HG03354 (cell line): ENCODE results near the gene ACCSL.

Experiments used
- ATAC-seq: cut with Tn5 transposase; IDR thresholded peaks from one replicate; pipeline ENCODE4 v1.9.1; 2021; ENCODE audit warnings: mild to moderate bottlenecking; ENCODE audit not compliant: unreplicated experiment, poor library complexity, severe bottlenecking

ACCSL gene

DNA sequence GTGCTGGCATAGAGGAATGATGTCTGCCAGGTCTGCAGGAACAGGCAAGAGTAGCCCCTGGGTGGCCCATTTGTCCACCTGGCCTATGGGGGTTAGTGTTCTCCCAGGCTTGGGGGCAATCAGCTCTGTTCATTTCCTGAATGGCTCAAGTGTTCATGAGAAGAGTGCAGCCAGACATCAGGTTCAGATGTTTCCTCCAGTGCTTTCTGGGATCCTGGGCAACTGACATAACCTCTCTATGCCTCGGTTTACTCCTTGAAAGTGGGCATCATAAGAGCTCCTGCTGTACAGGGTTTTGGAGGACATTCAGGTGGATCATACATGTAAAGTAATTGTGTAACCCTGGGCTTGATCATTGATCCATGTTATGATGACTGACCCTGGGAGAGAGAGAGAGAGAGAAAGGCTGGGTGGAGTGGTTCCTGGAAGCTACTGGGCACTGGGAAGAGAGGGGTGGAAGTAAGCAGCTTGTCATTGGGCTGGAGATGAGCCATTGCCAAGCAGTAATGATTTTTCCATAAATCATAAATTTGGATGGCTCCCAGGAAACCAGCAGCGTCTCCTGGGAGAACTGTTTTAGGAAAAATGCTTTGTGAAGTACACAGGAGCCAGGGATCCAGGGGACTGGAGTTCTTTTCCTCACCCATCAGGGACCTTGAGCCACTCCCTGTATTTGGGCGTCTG lies 30.2 kb upstream of the ACCSL start:
- ATAC-seq = no peak

DNA sequence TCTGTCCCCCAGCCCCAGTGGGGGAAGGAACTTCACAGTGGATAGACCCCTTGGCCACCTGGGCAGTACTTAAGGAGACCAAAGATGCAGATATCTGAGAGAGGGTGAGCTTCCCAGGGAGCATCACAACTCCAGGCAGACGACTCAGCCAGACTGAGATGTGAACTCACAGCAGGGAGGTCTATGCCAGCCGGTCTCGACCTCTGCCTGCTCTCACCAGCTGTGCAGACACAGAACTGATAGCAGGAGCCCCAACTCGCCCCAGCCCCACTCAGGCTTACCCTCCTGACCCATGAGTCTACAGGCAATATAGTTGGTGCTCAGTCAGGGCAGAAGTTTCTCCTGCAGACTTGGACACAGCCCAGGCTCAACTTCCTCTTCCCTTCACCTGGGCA lies 29.7 kb upstream of the ACCSL start:
- ATAC-seq = no peak

DNA sequence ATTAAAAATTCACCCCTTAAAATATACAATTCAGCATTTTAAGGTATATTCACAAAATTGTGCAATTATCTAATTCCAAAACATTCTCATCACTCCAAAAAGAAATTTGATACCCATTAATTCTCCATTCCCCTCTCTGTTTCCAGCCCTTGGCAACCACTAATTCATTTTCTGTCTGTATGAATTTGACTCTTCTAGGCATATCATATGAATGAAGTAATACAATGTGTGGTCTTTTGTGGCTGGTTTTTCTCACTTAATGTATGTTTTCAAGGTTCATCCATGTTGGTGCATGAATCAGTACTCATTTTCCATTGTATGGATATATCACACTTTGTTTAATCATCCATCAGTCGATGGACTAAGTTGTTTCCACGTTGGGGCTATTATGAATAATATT lies 29.0 kb upstream of the ACCSL start:
- no peak for ATAC-seq

DNA sequence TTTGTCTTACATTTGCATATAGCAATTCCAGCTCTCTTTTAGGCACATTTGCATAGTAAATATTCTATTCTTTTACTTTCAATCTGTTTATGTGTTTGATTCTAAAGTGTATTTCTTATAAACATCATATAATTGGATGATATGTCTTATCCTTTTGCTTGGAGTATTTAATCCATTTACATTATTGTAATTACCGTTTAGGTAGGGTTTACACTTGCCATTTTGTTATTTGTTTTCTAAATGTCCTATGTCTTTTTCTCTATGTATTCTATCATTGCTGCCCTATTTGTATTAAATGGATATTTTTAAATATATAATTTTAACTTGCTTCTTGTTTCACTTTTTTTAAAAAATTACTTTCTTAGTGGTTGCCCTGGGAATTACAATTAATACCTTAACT lies 22.8 kb upstream of the ACCSL start:
- ATAC-seq = no peak

DNA sequence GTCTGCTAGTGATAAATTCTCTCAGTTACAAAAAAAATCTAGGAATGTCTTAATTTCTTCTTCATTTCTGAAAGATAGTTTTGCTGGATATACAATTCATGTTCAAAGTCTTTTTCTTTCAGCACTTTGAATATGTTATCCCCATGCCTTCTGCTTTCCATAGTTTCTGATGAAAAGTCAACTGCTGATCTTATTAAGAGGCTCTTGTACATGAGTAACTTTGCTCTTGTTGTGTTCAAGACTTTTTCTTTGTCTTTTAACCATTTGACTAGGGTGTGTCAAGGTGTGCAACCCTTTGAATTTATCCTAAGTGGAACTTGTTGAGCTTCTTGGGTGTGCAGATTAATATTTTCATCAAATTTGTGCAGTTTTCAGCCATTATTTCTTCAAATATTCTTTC lies 22.1 kb upstream of the ACCSL start:
- no peak for ATAC-seq

DNA sequence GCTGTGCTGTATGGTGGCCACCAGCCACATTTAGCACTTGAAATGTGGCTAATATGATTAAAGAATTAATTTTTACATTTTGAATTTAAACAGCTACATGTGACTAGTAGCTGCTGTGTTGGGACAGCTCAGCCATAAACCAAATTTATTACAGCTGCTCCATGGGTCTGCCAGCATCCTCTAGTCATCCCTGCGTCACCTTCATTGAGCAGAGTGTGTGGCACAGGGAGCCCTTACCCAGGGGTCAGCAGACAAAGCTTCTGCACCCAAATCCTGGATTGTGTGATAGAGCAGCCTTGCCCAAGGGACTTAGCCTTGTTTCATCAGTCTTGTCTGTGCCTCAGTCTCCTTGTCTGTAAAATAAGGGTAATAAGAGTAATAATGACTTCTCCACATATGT lies 19.4 kb upstream of the ACCSL start:
- no peak for ATAC-seq

- no peak for ATAC-seq
Measured at GRCh38 chr11:44028816-44029506, 18.8 kb upstream of the ACCSL start.

- ATAC-seq = no peak
Measured at GRCh38 chr11:44029507-44029845, 18.3 kb upstream of the ACCSL start.

DNA sequence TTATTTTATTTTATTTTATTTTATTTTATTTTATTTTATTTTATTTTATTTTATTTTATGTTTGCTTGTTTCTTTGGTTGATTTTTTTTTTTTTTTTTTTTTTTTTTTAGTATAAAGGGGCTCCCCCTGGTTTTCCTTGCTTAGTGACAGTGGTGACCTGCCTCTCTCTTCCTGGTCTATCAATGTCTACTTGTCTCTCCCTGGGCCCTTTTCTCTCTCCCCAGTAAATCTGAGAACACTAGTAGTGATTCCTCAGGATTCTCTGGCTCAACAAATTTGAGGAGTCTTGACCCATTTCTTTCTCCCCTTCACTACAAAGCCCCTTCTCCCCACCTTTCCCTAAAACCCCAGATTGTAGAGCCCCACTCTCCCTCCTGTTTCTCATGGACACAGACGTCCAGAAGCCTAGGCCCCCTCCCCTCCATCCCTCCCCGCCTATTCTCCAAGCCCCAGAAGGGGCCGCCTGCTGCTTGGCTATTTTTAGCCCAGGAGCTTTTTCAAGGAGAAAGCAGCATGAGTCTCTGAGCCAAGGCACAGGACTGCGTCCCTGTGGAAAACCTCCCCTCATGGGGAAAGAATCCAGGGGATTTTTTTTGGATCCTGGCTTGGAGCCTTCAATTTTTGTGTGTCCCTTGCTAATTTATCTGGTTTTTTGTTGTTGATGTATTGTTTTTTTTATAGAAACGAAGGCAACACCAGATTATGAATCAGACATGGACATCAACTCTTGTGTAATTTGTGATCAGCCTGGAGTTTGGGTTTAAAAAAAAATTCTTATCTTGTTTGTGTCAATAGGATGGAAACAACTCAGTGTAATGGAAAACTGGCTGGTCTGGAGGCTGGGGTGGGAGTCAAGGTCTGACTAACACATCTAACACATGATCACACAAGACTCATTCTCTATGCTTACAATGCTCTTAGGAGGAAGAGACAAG lies 17.5 kb upstream of the ACCSL start:
- ATAC-seq = no peak

- ATAC-seq = no peak
Measured at GRCh38 chr11:44030996-44031395, 16.8 kb upstream of the ACCSL start.

DNA sequence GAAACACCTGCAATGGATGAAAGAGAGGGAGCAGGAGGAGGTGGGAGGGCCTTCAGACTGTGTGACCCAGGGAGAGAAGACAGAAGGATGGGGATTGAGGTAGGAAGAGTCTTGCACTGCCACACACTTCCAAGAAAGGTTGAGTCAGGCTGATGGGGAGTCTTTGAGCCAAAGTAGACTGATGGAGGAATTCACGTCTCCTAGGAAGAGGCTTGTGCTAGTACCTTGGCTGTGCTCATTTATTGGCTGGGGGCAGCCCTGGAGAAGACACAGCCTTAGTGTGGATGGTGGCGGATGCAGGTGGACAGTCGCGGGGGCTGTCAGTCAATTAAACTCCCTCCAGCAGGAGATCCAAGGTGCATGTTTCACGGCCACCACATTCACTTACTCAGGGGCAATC lies 16.2 kb upstream of the ACCSL start:
- ATAC-seq = no peak

- ATAC-seq = no peak
Measured at GRCh38 chr11:44032299-44033085, 15.3 kb upstream of the ACCSL start.

GRCh38 chr11:44033411-44033850 lies 14.3 kb upstream of the ACCSL start:
- ATAC-seq = no peak

- ATAC-seq = no peak
Measured at GRCh38 chr11:44033856-44034255, 13.9 kb upstream of the ACCSL start.

DNA sequence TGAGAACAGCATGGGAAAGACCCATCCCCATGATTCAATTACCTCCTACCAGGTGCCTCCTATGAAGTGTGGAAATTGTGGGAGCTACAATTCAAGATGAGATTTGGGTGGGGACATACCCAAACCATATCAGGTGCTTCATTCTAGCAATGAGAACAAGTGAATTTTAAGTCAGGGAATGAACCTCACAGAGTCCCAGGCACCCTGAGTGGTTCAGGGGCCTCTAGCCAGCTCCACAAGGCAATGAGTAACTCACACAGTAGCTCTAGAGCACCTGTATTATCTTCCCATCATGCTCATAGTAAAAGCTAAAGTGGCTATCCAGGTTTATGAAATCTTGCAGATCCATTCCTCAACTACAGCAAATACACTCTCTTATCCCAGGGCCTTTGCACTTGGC lies 13.1 kb upstream of the ACCSL start:
- no peak for ATAC-seq

GRCh38 chr11:44036811-44037657 lies 10.7 kb upstream of the ACCSL start:
- ATAC-seq = peak; percentile 69

DNA sequence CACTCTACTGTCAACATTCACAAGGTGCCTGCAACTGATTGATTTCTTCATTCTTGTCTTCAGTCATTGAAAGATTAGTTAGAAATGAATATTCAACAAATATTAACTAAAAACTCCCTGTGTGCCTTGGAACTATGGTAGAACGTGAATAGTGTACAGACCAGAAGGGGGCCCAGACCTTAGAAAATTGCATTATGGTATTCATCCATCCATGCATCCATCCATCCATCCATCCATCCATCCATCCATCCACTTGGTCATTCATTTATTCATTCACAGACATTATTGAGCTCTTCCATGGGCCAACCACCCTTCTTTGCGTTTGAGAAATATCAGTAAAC lies 10.2 kb upstream of the ACCSL start:
- no peak for ATAC-seq

DNA sequence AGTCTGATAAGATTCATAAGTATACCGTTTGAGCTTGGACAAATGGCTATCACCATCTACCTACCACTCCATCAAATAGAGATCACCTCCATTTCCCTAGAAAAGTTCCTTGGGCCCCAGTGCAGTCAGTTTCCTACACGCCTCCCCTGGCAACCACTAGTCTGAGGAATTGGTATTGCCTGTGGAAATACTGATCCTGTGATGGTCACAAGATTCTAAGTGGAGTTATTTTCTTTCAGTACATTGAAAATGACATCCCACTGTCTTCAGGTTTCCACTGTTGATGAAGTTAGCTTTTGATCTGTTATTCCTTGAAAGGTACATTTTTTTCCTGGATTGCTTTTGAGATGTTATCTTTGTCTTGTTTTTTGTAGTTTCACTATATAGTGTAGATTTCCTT lies 4.6 kb upstream of the ACCSL start:
- no peak for ATAC-seq

DNA sequence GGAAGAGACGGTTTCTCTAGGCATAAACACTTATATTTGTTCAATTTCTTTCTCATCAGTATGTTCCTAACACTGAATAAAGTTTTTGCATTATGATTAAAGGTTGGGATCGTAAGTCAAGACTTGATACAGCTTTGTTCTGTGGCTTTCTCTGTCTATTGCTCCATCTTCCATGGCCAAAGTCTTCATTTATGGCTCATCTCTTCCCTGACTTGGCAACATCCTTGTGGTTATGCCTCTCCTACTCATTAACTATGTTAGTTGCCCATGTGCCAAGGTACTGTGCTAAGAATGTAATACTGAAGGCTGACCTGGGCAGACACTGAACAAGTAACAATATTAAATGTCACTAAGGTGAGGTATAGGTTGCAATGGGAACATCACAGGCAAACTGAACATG lies 1.6 kb upstream of the ACCSL start:
- no peak for ATAC-seq
